Nephron (organoid): ENCODE results near the gene ZBTB1.
A peak's percentile ranks its signal among the peaks of the same experiment; 100 is the strongest.

ENCODE experiments used
- H3K27ac Mint-ChIP-seq, 3 experiments: 2 replicates each; pipeline ENCODE4 v1.8.0; 2020; ENCODE audit warnings: mixed read lengths in 3 of 3, mild to moderate bottlenecking in 2 of 3, moderate library complexity in 1 of 3
- H3K27me3 Mint-ChIP-seq: 2 replicates; pipeline ENCODE4 v1.8.0; 2021; ENCODE audit warnings: low read depth, mild to moderate bottlenecking, moderate library complexity, mixed read lengths
- H3K36me3 Mint-ChIP-seq: 2 replicates; pipeline ENCODE4 v1.8.0; 2020; ENCODE audit warnings: low read depth, mixed read lengths
- H3K4me1 Mint-ChIP-seq: 2 replicates; pipeline ENCODE4 v1.8.0; 2020; ENCODE audit warnings: mixed read lengths
- H3K4me3 Mint-ChIP-seq, 3 experiments: 2 replicates each; pipeline ENCODE4 v1.8.0; 2020; ENCODE audit warnings: mild to moderate bottlenecking in 3 of 3, mixed read lengths in 3 of 3, moderate library complexity in 2 of 3
- H3K9me3 Mint-ChIP-seq: 2 replicates; pipeline ENCODE4 v1.8.0; 2020; ENCODE audit warnings: mixed read lengths
- TF ChIP-seq, protein P1 (sequence below), 3 experiments: fragments of 200-600 bp; sonication (generic); IDR thresholded peaks; one replicate each; pipeline ENCODE4 v1.5.0; 2021; ENCODE audit warnings: antibody characterized with exemption in 3 of 3; ENCODE audit not compliant: unreplicated experiment in 3 of 3

The ZBTB1 gene

GRCh38 chr14:64488590-64489099 is 15.9 kb upstream of the ZBTB1 start:
- TF ChIP-seq, protein P1, sequence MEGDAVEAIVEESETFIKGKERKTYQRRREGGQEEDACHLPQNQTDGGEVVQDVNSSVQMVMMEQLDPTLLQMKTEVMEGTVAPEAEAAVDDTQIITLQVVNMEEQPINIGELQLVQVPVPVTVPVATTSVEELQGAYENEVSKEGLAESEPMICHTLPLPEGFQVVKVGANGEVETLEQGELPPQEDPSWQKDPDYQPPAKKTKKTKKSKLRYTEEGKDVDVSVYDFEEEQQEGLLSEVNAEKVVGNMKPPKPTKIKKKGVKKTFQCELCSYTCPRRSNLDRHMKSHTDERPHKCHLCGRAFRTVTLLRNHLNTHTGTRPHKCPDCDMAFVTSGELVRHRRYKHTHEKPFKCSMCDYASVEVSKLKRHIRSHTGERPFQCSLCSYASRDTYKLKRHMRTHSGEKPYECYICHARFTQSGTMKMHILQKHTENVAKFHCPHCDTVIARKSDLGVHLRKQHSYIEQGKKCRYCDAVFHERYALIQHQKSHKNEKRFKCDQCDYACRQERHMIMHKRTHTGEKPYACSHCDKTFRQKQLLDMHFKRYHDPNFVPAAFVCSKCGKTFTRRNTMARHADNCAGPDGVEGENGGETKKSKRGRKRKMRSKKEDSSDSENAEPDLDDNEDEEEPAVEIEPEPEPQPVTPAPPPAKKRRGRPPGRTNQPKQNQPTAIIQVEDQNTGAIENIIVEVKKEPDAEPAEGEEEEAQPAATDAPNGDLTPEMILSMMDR (IDR thresholded peaks at IDR 0.05; ENCODE audit: unreplicated experiment in 3 of 3): no peak
- Mint-ChIP-seq H3K27ac (no peak overlapping the region), H3K4me3 (no peak overlapping the region), H3K4me1 (no peaks in the 10 kb centered on the region), H3K9me3 (no peaks in the 10 kb centered on the region), H3K27me3 (no peaks in the 10 kb centered on the region), H3K36me3 (peaks cover 29% of the 10 kb centered on the region)

GRCh38 chr14:64491637-64492036 is 12.9 kb upstream of the ZBTB1 start:
- TF ChIP-seq, protein P1 (IDR thresholded peaks at IDR 0.05; ENCODE audit: unreplicated experiment in 3 of 3): no peak
- H3K4me3 Mint-ChIP-seq: no peak overlapping the region
- no peaks in the 10 kb centered on the region for H3K27me3 Mint-ChIP-seq
- H3K4me1 Mint-ChIP-seq: no peaks in the 10 kb centered on the region
- H3K36me3 Mint-ChIP-seq: peaks cover 23% of the 10 kb centered on the region
- H3K9me3 Mint-ChIP-seq: no peaks in the 10 kb centered on the region
- no peak overlapping the region for H3K27ac Mint-ChIP-seq

GRCh38 chr14:64493455-64493854 is 11.1 kb upstream of the ZBTB1 start:
- peaks cover 13% of the 10 kb centered on the region for H3K36me3 Mint-ChIP-seq
- no peak overlapping the region for H3K4me3 Mint-ChIP-seq
- no peaks in the 10 kb centered on the region for H3K4me1 Mint-ChIP-seq
- TF ChIP-seq, protein P1 (IDR thresholded peaks at IDR 0.05; ENCODE audit: unreplicated experiment in 3 of 3): no peak
- H3K27me3 Mint-ChIP-seq: no peaks in the 10 kb centered on the region
- no peak overlapping the region for H3K27ac Mint-ChIP-seq
- H3K9me3 Mint-ChIP-seq: no peaks in the 10 kb centered on the region

DNA sequence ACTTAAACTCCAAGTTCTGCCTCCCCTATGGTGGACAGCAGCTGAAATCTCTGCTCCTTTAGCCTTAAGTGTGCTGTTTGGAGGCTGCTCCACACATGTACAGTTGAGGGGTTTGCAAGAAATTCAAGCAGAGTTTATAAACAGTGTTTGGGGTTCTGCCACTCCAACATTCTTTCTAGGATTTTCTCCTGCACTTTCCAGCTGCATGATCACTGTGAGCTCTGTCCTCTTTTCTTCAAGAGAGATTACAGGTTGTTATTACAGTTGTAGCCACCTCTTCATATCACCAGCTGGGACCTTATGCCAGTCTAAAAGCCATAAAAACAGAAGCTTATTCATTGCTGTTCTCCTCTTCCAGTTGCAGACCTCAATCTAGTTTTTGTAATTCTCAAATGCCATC is 9.3 kb upstream of the ZBTB1 start:
- peaks cover 10% of the 10 kb centered on the region for H3K36me3 Mint-ChIP-seq
- no peak overlapping the region for H3K4me3 Mint-ChIP-seq
- H3K27ac Mint-ChIP-seq: no peak overlapping the region
- no peaks in the 10 kb centered on the region for H3K27me3 Mint-ChIP-seq
- no peaks in the 10 kb centered on the region for H3K9me3 Mint-ChIP-seq
- peaks cover 6% of the 10 kb centered on the region for H3K4me1 Mint-ChIP-seq
- TF ChIP-seq, protein P1 (IDR thresholded peaks at IDR 0.05; ENCODE audit: unreplicated experiment in 3 of 3): no peak

GRCh38 chr14:64496764-64497163 is 7.8 kb upstream of the ZBTB1 start:
- H3K4me1 Mint-ChIP-seq: peaks cover 14% of the 10 kb centered on the region
- no peaks in the 10 kb centered on the region for H3K9me3 Mint-ChIP-seq
- no peaks in the 10 kb centered on the region for H3K27me3 Mint-ChIP-seq
- H3K36me3 Mint-ChIP-seq: peaks cover 10% of the 10 kb centered on the region
- TF ChIP-seq, protein P1 (IDR thresholded peaks at IDR 0.05; ENCODE audit: unreplicated experiment in 3 of 3): no peak
- no peak overlapping the region for H3K4me3 Mint-ChIP-seq
- peak overlapping the region in 1 of 3 experiments; percentile 43 for H3K27ac Mint-ChIP-seq

DNA sequence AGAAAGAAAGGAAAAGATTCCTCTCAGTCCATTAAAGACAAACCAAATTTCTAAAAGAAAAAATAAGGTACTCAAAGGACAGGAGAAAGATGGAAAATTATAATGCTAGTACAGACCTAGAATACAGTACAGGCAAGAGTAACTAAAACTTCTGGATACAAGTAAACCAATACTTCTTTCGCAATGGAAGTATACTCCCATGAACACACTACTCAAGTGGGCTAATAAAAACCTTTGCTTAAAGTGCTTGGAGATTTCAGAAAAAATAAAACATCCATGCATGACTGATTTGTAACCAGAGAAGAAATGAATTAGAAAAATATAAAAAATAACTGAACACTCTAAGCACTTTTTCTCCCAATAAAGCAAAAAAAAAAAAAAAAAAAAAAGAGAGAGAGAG is 4.5 kb upstream of the ZBTB1 start:
- Mint-ChIP-seq H3K4me3 (peak overlapping the region in 2 of 3 experiments; percentile 12 to 55), H3K9me3 (no peaks in the 10 kb centered on the region), H3K4me1 (peaks cover 26% of the 10 kb centered on the region), H3K27ac (peak overlapping the region; percentile 14 to 63 (median 26)), H3K36me3 (peaks cover 5% of the 10 kb centered on the region), H3K27me3 (no peaks in the 10 kb centered on the region)
- TF ChIP-seq, protein P1 (IDR thresholded peaks at IDR 0.05; ENCODE audit: unreplicated experiment in 3 of 3): no peak
